HG03575 (cell line): ENCODE results near the gene SFTPA1.
"Not testable (repeated sequence)": the region's sequence is repeated elsewhere in the genome, so short reads cannot be mapped to it uniquely, and the experiment has no call there.

Experiments
- ATAC-seq: cut with Tn5 transposase; IDR thresholded peaks from one replicate; pipeline ENCODE4 v1.9.1; 2021; ENCODE audit not compliant: unreplicated experiment, insufficient number of reproducible peaks, low FRiP score; ENCODE audit errors: extremely low read depth

The SFTPA1 gene

DNA sequence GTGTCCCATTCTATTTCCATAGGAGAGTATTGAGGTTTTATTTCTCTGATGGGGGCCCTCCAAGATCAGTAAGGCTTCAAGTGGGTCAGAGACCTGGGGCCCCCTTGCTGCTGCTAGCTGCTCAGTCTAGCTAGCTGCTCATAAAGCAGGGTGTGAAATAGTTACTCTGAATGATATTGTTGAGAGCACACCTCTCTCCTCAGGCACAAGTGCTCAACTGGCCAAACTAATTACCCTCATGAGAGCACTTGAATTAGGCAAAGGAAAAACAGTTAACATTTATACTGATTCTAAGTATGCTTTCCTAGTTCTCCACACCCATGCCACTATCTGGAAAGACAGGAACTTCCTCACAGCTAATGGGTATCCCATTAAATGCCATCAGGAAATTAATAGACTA is 5.4 kb upstream of the SFTPA1 start:
- ATAC-seq: no peak

DNA sequence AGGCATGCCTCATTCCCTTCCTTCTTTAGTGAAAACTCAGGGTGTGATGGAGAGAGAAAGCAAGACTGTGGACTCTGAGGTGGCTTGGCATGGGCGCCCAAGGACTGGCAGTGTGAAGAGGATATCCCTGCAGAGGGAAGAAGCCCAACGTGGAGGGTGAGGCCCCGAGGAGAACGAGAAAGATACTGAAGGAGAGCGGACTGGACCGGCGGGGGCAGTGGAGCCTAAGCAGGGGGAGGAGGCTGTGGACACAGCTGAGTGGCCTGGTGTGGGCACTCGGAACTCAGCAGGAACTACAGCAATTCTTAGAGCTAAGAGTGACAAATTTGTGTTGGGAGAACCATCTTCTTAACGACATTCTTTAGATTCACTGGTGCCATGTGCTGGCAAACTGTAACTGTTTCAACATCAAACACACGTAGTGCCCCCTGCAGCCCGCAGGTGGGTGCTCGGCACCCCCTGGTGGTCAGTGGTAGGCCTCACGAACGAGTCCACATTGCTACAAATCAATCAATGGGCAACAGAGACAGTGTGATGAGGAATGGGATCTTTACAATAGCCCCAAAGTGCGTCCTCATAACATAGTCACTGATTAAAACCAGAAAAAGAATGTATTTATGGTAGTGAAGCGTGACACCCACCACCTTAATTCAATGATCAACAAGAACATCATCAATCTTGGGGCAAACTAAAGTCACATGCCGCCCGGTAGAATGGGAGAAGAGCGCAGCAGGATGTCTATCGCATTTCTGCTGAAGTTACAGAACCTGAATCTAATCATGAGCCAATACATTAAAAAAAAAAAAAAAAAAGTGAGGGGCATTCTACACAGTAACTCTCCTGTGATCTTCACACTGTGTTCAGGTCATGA is 2.0 kb upstream of the SFTPA1 start:
- no peak for ATAC-seq

DNA sequence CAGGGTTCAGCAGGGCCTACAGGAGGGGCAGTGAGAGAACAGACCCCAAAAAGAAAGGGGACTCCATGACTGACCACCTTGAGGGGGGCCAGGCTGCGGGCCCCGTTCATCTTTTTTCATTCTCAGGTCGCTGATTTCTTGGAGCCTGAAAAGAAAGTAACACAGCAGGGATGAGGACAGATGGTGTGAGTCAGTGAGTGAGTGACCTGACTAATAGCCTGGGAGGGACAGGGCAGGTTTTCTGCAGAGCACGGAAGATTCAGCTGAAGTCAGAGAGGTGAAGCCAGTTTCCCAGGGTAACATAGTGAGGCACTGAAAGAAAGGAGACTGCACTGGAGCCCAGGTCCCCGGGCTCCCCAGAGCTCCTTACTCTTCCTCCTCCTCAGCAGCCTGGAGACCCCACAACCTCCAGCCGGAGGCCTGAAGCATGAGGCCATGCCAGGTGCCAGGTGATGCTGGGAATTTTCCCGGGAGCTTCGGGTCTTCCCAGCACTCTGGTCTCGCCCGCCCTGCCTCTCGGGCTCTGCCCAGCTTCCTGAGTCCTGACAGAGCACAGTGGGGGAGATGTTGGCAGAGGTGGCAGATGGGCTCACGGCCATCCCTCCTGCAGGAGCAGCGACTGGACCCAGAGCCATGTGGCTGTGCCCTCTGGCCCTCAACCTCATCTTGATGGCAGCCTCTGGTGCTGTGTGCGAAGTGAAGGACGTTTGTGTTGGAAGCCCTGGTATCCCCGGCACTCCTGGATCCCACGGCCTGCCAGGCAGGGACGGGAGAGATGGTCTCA is 646 bp downstream of the SFTPA1 start:
- not testable (repeated sequence) for ATAC-seq

DNA sequence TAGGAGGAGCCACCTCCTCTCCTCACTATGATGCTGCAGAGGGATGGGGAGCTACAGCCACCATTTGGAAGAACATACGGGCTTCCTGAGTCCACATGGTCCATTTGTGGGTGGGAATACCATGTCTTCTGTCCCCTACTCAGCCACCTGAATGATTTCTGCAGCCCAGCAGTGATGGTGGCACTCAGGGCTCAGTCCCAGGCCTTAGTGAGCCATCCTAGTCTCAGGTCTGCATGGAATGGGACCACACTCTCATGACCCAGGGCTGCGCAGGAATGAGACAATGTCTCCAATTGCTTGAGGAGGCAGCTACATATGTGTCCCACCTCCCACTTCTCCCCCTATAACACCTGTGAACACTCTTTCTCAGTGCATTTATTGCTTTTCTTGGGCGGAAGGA is 4.8 kb downstream of the SFTPA1 start:
- ATAC-seq: no peak

DNA sequence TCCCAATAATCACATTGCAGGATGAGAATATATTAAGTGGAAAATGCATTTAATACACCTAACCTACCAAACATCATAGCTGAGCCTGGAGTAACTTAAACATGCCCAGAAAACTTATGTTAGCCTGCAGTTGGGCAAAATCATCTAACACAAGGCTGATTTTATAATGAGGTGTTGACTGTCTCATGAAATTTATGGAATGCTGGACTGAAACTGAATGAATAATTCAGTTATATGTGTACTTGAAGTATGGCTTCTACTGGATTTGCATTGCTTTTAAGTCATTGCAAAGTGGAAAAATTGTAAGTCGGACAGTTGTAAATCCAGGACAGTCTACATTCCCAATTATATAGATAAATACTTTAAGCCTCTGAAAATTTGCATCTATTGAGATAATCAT is 5.4 kb downstream of the SFTPA1 start:
- ATAC-seq: no peak

DNA sequence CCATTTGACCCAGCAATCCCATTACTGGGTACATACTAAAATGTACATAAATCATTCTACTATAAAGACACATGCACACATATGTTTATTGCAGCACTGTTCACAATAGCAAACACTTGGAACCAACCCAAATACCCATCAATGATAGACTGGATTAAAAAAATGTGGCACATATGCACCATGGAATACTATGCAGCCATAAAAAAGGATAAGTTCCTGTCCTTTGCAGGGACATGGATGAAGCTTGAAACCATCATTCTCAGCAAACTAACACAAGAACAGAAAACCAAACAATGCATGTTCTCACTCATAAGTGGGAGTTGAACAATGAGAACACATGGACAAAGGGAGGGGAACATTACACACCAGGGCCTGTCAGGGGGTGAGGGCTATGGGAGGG is 12.9 kb downstream of the SFTPA1 start:
- not testable (repeated sequence) for ATAC-seq

DNA sequence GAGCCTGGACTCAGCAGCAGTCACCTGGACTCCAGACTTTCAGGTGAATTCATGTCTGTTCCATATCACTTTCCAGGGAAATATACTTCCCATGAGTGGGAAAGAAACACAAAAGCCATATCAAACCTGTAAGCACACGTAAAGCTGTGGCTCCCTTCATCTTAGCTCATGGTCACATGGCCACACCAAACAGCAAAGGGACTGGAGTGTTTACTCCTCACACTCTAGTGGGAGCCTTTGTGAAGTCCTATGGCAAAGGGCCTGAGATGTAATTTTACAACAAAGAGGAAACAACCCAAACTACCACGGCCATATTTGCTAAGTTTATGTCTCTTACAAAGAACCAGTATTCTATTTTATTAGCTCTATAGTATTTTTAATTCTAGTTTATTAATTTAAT is 16.3 kb downstream of the SFTPA1 start:
- ATAC-seq: no peak

DNA sequence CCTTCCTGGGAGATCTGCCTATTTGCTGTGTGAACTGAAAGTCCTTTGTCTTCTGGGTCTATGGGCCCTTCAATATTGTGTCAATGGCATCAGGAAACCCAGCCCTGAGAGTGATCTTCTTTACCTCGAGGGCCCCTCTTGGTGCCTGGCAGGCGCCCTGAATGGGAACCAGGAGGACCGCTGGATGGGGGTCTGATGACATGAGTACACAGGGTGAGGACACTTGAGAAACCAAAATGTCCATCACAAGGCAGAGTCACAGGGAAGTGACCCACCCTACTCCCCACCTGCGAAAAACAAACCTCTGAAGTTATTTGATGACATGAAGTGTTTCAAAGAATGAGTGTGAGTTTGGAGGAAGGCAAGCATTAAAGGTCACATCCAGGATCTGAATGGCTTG is 17.3 kb downstream of the SFTPA1 start:
- no peak for ATAC-seq

DNA sequence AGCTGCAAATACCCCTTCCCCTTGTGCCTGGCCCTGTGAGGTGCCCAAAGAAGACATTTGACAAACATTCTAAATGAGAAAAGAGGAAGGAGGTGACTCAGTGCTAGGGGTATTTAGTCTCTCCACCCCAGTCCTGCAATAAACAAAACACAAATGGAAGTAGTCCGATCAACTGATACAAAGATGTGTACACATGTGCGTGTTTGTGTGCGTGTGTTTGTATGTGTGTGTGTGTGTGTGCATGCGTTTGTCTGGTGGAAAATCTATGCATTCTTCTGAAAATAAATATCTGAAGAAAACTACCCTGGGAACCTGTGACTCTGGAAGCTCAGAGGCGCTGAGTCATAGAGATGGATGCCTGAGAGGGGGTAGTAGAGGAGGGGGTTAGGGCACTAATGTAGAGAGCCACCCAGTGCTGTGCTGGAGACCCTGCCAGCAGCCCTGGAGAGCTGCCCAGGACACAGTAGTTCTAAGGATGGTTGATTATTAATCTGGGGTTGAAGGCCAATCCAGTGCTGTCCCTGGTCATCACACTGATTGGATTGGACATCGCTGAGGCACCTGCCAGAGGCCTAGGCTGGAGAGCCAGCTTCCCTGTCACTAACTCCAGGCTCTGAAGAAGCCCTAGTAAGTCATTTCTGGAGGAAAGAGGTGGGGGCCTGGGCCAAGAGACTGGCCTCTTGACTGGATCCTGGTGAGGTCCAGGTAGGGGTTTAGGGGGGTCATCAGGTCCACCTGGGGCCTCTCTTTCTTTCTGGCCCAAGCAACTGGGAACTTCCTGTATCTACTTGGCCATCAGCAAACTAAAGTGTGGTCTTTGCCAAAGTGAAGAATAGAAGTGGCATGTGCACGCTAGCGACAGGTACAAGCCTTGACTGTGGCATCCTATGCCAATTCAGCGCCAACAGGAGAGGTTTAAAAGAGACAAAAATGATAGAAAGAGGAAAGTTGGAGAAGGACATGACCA is 18.5 kb downstream of the SFTPA1 start:
- no peak for ATAC-seq

DNA sequence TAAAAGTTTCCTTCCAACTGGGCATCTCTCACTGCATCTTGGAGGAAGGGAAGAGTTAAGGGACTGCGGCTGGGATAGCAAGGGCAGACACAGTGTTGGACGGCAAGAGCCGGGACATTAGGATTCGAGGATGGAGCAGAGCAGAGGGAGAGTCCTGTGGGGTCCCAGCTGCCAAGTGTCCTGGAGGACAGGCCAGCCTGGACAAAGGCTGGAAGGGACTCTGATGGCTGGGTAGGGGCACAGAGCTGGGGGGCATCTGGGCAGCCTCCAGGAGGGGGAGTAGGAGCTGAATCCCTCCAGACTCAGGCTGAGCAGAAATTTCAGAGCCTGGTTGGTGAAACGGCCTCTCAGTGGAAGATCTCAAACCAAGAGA is 19.2 kb downstream of the SFTPA1 start:
- no peak for ATAC-seq

DNA sequence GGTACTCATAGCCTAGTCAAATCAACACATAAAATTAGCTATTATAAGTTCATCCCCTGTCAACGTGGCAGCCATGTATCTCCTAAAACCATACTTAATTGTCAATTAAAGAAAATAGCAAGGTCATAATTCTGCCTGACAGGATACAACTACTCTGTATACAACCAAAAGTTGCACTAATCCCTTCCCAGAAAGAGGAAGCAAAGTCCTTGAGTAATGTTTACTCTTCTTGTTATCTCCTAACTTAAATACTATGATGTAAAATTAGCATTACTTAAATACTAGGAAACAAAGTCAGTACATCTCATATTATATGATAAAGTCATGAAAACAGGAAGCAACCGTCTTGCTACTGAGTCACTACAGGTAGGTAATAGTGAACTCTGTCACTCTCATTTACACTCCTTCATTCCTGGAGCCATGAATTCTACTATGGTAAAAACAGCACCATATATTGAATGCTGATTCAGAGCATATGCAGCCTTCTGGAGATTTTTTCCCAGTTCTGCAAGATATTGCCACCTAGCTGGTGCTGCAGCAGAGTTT is 26.0 kb downstream of the SFTPA1 start:
- ATAC-seq: not testable (repeated sequence)

DNA sequence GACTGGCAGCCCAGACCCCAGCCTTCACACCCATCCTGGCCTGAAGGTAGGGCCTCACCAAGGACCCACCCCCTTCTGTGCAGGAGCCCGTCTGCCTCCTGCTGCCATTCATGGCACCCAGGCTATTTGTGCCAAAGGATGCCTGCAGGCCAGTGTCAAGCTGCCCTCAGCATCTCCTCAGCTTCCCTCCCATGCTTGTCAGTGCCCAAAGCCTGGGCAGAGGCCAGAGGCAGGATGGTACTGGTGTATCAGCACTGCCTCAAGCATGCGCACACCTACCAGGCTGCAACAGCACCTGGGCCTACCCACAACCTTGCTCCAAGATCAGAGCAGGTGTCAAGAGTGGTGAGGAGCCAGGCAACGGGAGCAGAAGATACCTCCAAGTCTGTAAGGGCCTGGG is 27.6 kb downstream of the SFTPA1 start:
- no peak for ATAC-seq

DNA sequence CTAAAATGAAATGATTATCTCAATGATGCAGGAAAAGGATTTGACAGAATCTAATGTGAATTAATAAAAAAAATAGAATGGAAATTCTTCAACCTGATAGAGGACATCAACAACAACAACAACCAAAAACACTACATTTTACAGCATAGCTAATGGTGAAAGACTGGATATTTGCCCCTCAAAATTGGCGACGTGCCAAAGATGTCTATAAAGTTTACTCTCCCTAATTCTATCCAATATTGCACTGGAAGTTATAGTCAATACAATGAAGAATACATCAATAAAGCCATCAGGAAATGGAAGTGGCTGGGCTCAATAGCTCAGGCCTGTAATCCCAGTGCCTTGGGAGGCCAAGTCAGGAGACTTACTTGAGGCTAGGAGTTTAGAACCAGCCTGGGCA is 42.0 kb downstream of the SFTPA1 start:
- ATAC-seq: not testable (repeated sequence)

DNA sequence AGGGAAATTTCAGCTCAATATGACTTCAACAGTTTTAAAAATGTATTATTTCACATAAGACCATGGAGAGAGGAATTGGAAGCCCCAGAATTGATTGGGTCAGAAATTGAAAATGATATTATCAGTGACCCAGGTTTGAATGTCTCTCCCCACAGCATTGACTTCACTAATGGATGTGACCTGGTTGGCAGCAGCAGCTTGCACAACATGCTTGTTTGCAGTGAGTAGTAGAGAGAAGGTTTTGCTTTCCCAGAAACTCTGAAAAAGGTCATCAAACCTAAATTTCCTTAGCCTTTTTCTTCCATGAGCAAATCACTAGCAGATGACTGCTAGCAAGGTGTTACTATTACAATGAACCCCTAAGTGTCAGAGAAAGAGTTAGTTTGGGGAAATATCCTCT is 52.5 kb downstream of the SFTPA1 start:
- not testable (repeated sequence) for ATAC-seq

DNA sequence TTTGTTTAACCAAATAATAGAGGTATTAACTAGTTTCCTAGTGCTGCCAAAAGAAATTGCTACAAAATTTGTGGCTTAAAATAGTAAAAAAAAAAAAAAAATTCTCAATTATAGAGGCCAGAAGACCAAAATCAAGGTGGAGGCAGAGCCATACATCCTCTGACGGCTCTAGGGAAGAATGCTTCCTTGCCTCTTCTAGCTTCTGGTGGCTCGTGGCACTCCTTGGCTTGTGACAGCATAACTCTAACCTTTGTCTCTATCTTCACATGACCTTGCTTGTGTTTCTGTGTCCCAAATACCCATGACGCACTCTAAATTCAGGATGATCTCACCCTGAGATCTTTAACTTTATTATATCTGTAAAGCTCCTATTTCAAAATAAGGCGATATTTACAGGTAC is 53.9 kb downstream of the SFTPA1 start:
- ATAC-seq: not testable (repeated sequence)
